ENCODE data around the gene PACRGL.

DNA sequence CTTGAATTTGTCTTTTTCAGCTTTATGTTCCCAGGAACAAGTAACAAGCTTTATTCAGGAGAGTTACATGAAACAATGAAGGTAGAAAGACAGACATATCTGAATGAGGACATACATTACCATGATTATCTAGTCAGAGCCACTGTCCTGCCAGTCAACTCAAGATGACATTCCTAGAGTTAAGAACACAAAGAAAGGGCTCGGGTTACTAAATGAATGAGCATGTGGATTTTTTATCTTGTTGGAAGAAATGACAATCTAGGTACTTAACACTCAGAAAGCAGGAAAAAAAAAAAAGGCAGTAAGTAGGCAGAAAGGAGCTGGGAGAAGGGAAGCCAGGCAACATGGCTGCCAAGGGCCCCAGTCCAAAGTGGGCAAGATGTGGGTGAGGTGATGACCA lies 28.0 kb upstream of the PACRGL start:
- TF ChIP-seq POLR2A (IDR thresholded peaks at IDR 0.05; ENCODE audit: low read length) (no peak), SREBF2 (IDR thresholded peaks at IDR 0.05) (no peak), RFX5 (IDR thresholded peaks at IDR 0.05) (no peak), PHF8 (IDR thresholded peaks at IDR 0.05; ENCODE audit: borderline replicate concordance, low read depth) (no peak), HEYL (CRISPR knock-in tag; IDR thresholded peaks at IDR 0.05) (no peak), POLR2AphosphoS2 (conservative IDR thresholded peaks at IDR 0.05; ENCODE audit: low read length) (no peak), CHD2 (IDR thresholded peaks at IDR 0.05; ENCODE audit: low read length, partially characterized antibody) (no peak), NFE2L2 (conservative IDR thresholded peaks at IDR 0.05; ENCODE audit: low read length) (no peak), MAFK (IDR thresholded peaks at IDR 0.05; ENCODE audit: partially characterized antibody) (no peak)
- TF ChIP-seq, protein P1, sequence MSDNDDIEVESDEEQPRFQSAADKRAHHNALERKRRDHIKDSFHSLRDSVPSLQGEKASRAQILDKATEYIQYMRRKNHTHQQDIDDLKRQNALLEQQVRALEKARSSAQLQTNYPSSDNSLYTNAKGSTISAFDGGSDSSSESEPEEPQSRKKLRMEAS (IDR thresholded peaks at IDR 0.05) = no peak
- TF ChIP-seq, protein P2, sequence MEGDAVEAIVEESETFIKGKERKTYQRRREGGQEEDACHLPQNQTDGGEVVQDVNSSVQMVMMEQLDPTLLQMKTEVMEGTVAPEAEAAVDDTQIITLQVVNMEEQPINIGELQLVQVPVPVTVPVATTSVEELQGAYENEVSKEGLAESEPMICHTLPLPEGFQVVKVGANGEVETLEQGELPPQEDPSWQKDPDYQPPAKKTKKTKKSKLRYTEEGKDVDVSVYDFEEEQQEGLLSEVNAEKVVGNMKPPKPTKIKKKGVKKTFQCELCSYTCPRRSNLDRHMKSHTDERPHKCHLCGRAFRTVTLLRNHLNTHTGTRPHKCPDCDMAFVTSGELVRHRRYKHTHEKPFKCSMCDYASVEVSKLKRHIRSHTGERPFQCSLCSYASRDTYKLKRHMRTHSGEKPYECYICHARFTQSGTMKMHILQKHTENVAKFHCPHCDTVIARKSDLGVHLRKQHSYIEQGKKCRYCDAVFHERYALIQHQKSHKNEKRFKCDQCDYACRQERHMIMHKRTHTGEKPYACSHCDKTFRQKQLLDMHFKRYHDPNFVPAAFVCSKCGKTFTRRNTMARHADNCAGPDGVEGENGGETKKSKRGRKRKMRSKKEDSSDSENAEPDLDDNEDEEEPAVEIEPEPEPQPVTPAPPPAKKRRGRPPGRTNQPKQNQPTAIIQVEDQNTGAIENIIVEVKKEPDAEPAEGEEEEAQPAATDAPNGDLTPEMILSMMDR (IDR thresholded peaks at IDR 0.05) = no peak

Data from A549 (cell line).